Retinal pigment epithelial cell (primary cell): ENCODE results near the gene MACROH2A1.

ENCODE experiments used
- DNase-seq: peaks from one replicate; pipeline ENCODE4 v3.0.0-alpha.2; 2010; ENCODE audit warnings: low read depth
- H3K4me3 ChIP-seq: 2 replicates; pipeline ENCODE4 v1.5.1; 2011; ENCODE audit warnings: mild to moderate bottlenecking, low read length, control low read depth, moderate library complexity
- CTCF ChIP-seq: conservative IDR thresholded peaks from 2 replicates; pipeline ENCODE4 v1.5.1; 2011; ENCODE audit warnings: low read depth, low read length, control low read depth, inconsistent platforms

MACROH2A1 gene

DNA sequence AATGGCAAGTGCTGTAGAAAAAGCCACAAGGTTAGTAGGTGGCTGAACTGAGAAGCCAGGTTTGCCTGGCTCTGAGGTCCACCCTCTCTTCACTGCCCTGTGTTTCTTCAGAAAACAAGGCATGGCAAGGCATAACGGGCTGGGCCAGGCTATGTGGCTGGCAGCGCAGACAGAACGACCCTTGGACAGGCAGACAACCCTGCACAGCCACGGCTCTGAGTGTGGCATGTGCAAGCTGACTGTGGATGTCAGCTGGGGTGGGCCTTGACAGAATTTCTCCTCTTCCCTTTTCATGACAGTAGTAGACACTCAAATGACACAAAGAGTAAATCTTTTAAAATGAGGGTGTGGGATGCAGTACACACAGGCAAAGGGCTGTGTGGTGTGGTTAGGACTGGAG, 81.7 kb downstream of the MACROH2A1 start:
- no peak for DNase-seq
- no peak overlapping the region for H3K4me3 ChIP-seq
- no peak for TF ChIP-seq CTCF

GRCh38 chr5:135315386-135315785, 83.6 kb downstream of the MACROH2A1 start:
- no peak for TF ChIP-seq CTCF
- H3K4me3 ChIP-seq, result no peak overlapping the region
- no peak for DNase-seq

GRCh38 chr5:135313946-135314345, 85.1 kb downstream of the MACROH2A1 start:
- TF ChIP-seq CTCF, result no peak
- no peak for DNase-seq

DNA sequence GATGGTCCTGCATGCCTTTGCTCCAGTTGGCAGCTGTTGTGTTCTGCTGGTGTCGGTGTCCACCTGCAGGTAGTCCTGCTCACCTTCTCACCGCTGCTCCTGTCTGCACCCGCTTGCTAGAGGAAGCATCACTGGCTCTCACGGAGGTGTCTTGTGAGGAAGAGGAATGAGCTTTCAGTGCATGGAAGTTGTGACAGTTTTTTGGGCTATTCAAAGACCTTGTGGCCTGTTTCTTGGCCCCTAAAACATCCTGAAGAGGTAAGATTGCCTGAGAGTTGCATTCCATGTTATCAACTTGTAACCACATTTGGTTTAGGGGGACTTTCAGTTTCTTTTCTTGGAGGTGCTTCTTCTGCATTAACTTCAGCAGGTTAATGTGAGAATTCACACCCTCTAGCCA, 85.6 kb downstream of the MACROH2A1 start:
- no peak for DNase-seq
- TF ChIP-seq CTCF, result no peak

More at GRCh38 chr5:135313946-135314345, 85.1 kb downstream of the MACROH2A1 start:
- H3K4me3 ChIP-seq, result no peak overlapping the region

GRCh38 chr5:135312255-135312935, 86.6 kb downstream of the MACROH2A1 start:
- no peak for DNase-seq
- no peak for TF ChIP-seq CTCF
- H3K4me3 ChIP-seq, result no peak overlapping the region

More for the DNA sequence above, 85.6 kb downstream of the MACROH2A1 start:
- H3K4me3 ChIP-seq, result no peak overlapping the region

DNA sequence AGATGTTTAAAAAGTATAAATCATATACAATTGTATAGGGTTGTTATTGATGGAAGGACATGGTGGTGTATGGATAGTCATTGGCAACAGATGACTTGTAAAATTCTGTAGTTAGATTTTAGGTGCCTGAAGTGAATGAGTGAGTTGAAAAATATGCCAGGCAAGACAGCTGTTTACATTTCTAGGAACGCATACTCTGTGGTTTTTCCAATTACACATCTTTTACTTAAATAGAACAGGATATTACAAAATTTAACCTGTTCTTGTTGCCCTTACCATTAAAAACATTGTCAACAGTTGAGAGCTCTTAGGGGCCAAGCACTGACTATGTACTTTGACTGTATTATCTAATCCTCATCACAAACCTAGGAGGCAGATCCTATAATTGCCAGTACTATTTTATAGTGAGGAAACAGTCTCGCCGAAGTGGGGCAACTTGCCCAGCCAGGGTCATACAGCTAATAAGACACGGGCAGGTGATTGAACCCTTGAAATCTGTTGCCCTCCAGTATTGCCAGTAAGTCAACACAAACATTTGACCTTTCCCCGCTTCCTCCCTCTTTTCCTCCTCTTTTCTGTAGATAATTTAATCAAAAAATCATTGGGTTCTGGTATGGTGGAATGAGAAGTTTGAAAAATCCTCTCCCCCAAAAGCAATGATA, 88.6 kb downstream of the MACROH2A1 start:
- H3K4me3 ChIP-seq, result no peak overlapping the region
- no peak for TF ChIP-seq CTCF
- DNase-seq, result no peak
